COR-L47 (cell line): ENCODE measurements around the gene TNP2.
"Not testable (repeated sequence)": the region's sequence is repeated elsewhere in the genome, so short reads cannot be mapped to it uniquely, and the experiment has no call there.

Experiments used
- DNase-seq: peaks from one replicate; lab custom pipeline; 2025; lab: John Stamatoyannopoulos, UW

The TNP2 gene

DNA sequence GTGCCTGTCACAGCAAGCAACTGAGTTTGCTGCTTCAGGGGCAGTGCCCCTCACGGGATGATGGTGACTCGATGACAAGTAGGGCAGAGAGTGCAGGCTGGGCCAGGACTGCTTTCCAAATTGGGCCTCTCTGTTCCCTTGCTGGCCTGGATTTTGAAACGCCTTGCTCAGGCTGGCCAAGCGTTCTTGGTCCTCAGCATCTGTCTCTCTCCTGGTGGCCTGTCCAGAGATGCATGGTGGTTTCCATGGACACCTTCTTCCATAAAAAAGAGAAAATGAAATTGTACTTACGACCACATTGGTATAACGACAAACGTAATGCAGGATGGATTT is 31.4 kb upstream of the TNP2 start:
- no peak for DNase-seq

DNA sequence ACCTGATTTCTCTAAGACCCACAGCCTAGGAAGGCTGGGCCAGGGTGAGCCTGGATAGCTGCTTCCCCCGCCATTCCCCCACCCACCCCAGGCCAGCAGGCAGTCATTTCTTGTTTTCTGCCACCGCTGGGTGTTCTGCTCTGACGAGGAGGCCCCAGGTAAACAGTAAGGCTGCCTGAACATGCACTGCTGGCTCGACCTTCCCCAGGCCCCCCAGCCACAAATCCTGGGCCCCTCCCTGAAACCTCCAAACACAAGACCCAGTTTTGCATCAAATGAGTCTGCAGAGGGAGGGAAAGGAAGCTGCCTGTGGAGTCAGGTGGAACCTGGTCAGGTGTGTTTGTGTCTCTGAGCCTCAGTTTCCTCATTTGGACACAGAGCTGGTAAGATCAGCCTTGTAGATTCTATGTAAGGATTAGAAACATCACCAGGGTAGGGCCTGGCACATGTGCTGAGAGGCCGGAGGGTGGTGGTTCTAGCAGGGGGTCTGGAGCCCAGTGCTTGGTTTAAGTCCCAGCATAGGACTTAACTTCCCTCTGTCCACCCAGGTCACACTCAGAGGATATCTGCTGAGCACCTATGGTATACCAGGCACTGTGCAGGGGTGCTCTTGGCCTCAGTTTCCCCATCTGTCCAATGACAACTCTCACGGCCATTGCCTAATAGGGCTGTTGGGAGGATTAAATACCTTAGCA is 30.9 kb upstream of the TNP2 start:
- DNase-seq = no peak

DNA sequence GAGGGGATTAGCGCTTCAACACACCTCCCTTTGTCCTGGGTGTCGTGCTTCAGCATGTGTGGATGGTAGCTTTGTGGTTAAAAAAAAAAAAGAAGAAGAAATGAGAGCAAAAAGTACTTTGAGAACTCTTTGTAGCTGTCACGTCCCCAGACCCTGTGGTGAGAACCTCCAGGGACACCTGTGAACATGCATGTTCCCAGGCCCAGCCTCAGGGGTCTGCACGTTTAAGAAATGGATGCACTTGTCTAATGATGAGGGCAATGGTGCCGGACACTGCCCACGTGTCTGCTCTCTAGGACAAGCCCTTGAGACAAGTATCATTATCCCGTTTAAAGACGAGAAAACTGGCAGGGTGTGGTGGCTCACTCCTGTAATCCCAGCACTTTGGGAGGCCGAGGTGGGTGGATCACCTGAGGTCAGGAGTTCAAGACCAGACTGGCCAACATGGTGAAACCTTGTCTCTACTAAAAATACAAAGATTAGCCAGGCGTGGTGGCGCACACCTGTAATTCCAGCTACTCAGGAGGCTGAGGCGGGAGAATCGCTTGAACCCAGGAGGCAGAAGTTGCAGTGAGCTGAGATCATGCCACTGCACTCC is 29.9 kb upstream of the TNP2 start:
- not testable (repeated sequence) for DNase-seq

DNA sequence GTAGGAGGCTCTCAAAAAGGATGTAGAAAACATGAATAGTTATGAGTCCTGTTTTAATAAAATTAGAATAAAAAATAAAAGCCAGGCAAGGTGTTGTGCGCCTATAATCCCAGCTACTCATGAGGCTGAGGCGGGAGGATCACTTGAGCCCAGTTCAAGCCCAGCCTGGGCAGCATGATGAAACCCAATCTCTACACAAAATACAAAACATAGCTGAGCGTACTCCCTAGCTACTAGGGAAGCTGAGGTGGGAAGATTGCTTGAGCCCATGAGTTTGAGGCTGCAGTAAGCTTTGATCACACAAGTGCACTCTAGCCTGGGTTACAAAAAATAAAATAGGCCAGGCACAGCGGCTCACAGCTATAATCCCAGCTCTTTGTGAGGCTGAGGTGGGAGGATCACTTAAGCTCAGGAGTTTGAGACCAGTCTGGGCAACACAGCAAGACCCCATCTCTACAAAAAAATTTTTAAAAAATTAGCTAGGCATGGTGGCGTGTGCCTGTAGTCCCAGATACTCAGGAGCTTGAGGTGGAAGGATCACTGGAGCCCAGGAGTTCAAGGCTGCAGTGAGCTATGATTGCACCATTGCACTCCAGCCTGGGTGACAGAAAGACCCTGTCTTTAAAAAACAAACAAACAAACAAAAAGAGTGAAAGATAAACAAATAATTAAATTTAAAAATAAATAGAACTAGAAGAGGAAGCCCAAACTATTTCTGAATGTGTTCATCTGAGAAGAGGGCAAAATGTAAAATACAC is 29.2 kb upstream of the TNP2 start:
- no peak for DNase-seq

DNA sequence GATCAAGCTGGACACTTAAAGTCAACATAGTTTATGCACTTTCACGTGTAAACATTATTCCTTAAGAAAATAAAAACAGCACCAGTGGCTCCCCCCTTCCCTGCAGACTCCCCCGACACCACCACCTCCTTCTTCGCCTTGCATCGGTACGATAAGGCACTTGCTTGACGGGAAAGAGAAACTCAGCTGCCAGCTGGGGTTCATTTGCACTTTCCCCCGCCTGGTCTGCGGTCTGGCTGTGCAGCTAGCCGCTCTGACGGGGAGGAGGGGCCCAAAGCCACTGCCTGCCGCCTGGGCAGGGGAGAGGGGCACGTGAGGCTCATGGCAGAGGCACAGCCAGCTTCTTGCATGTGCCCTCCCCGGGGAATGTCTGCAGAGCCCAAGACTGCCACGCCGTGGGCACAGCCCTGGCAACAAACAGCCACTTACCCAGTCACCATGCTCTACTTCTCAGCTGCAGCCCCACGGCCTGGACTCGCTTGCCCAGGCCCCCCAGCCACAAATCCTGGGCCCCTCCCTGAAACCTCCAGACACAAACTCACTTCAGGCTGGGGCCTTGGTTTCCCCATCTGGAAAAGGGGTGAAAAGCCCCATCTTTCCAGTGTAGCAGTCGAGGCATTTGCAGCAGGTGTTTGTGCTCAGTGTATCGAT is 28.5 kb upstream of the TNP2 start:
- DNase-seq = peak; percentile 20

DNA sequence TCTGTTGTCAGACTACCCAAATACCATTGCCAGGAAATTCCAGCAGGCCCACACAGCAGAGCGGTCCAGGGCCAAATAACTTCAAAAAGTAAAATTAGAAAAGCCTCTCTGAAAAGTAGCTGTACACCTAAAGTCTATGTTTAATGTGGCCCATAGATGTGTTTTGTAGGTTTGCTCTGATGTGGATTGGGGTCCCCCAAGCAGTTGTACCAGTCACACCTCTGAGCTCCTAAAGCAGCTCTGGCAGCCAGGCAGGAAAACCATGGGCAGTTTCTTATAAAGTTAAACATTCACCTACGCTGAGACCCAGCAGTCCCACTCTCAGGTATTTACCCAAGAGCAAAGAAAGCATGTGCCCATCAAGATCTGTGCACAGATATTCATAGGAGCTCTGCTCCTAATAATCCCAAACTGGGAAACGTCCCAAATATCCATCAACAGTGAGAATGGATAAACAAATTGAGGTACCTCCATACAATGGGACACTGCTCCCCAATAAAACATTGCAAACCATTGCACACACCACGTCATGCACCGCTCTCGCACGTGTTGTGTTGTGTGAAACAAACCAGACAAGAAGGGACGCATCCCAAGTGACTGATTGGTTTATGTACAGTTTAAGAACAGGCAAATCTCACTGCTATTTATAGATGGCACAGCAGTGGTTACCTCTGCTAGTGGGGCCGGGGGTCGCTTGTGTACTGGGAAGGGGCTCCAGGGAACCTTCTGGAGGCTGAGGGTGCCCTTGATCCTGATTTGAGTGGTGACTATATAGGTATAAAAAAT is 27.8 kb upstream of the TNP2 start:
- DNase-seq = no peak

DNA sequence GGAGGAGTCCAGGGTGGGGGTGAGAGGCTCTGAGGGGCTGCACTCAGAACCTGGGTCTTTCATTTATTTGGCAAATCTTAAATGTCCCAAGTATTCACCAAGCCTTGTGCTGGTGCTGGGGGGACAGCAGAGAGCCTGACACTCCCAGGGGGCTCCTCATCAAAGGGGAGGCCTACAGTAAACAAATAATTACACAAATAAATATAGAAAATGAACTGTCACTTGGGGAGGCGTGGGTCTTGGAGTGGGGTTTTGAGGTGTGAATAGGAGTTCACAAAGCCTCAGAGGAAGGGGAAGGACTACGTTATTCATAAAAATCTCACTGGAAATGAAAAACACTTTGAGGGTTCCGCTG is 27.2 kb upstream of the TNP2 start:
- DNase-seq = no peak

DNA sequence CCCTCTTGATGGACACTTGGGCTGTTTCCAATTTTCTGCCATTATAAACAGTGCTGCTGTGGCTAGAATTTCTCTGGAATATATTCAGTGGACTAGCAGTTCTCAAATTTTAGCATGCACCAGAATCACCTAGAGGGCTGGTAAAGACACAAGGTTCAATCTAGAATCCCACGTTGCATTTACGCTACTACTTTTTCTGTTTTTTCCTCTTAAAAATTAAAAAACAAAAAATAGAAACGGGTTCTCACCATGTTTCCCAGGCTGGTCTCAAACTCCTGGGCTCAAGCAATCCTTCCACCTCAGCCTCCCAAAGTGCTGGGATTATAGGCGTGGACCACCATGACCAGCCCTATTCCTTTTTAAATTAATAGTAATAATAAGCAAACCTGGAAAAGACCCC is 26.5 kb upstream of the TNP2 start:
- no peak for DNase-seq

DNA sequence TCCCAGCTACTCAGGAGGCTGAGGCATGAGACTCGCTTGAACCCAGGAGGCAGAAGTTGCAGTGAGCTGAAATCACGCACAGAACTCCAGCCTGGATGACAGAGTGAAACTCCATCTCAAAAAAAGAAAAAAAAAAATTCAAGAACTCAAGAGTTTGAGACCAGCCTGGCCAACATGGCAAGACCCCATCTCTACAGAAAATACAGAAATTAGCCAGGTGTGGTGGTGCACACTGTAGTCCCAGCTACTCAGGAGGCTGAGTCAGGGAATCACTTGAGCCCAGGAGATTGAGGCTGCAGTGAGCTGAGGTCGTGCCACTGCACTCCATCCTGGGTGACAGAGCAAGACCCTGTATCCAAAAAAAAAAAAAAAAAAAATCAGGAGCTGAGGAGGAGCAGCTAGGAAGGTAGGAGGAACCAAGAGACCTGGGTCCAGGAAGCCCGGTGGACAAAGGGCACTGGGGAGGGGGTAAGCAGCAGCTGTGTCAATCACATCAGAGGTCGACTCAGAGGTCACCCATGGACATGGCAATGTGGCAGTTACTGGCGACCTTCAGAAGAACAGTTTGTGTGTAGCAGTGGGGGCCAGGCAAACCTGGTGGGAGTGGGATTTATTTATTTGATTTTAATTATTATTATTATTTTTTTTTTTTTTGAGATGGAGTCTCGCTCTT is 23.1 kb upstream of the TNP2 start:
- DNase-seq = no peak

DNA sequence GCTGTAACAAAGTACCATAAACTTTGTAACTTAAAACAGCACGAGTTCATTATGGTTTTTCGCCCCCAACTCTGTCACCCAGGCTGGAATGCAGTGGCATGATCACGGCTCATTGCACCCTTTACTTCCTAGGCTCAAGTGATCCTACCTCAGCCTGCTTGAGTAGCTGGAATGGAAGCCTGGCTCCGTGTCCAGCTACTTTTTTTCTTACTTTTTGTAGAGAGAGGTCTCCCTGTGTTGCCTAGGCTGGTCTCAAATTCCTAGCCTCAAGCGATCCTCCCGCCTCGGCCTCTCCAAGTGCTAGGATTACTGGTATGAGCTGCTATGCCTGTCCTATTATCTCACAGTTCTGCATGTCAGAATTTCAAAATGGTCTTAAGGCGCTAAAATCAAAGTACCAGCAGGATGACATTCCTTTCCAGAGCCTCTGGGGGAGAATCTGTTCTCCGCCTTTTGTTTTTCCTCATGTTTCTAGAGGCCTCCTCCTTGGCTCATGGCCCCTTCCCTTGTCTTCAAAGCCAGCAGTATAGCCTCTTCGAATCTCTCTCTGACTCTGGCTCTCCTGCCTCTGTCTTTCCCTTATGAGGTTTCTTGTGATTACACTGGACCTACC is 22.1 kb upstream of the TNP2 start:
- DNase-seq = no peak

DNA sequence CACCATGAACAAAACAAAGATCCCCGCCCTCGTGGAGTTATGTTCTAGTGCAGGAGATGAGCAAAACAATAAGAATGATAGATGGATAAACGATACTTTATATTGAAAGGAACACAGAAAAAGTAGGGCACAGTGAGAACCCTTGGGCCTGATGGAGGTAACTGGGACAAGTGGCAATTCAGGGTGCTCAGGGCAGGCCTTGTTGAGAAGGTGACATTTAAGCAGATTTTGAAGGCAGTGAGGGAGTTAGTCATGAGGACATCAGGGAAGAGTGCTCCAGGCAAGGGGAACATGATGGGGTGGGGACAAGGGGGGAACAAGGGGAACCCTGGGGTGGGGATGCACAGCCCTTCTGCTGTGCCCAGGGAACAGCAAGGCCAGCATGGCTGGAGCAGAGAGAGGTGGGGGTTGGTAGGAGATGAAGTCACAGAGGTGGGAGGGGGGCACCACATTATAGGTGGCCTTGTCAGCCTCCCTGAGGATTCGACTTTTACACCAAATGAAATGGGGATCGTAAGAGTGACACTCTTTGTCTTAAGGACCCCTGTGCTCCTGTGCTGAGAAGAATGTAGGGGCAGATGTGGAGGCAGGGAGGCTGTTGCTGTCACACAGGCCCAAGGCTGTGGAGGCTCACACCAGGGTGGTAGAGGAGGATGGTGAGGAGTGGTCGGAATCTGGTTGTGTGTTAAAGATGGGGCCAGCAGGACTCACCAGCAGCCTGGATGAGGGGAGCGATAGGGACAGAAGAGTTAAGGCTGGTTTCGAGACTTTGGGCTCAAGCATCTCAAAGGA is 21.2 kb upstream of the TNP2 start:
- no peak for DNase-seq

DNA sequence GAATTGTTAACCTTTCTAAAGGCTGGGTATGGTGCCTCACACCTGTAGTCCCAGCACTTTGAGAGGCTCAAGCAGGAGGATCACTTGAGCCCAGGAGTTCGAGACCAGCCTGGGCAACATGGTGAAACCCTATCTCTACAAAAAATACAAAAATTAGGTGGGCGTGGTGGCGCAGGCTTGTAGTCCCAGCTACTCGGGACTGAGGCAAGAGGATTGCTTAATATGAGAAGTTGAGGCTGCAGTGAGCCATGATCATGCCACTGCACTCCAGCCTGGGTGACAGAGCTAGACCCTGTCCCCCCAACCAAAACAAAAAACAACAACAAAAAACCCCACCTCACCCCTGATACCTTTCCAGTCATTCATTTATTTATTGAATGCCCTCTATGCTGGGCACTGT is 20.6 kb upstream of the TNP2 start:
- not testable (repeated sequence) for DNase-seq

DNA sequence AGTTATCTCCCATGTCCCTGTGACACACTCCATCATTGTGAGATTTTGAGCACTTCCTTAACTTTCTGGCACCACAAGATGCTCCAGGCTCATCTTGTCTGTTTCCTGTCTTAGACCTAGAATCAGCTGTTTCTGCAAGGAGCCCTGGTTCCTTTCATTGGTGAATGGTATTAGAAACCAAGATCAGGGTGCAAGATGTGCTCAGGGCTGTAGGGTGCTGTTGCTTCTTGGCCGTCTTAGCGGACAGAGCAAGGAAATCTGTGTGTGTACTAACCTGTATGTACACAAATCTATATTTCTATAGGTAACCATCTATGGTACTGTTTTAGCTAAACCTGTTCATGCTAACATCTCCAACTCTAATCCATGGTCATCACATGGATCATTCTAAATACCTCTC is 20.1 kb upstream of the TNP2 start:
- DNase-seq = no peak

DNA sequence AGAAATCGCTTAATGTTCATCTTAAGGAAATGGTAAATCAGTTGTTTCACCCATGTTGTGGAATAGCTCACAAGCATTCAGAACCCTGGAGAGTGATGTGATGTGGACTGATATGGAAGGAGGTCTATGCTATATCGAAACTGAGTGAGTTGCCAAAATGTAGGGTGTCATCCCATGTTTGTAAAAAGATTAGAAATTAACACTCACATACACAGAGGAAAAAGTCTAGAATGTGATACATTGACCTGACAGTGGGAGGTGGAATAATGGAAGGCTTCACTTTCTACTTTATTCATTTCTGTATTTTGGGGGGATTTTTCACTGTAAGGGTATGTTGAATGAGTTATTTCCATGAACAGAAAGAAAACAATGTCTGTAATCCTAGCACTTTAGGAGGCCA is 16.7 kb upstream of the TNP2 start:
- DNase-seq = no peak

DNA sequence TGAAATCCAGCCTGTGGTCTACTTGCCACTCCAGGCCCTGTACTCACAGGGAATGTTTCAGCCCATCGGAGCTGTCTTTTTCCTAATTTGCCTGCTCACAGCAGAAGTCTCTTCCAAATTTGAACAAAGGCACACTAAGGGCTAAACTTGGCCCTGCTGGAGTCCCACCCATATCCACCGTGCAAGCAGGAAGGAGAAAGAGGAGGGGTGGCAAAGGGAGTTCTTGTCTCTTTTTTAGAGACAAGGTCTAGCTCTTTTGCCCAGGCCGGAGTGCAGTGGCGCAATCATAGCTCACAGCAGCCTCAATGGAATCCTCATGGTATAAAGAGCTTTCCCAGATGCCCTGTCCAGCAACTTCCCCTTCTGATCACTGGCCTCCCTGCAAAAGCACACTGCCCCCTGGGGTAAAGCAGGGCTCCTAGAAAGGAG is 14.7 kb upstream of the TNP2 start:
- DNase-seq = no peak

DNA sequence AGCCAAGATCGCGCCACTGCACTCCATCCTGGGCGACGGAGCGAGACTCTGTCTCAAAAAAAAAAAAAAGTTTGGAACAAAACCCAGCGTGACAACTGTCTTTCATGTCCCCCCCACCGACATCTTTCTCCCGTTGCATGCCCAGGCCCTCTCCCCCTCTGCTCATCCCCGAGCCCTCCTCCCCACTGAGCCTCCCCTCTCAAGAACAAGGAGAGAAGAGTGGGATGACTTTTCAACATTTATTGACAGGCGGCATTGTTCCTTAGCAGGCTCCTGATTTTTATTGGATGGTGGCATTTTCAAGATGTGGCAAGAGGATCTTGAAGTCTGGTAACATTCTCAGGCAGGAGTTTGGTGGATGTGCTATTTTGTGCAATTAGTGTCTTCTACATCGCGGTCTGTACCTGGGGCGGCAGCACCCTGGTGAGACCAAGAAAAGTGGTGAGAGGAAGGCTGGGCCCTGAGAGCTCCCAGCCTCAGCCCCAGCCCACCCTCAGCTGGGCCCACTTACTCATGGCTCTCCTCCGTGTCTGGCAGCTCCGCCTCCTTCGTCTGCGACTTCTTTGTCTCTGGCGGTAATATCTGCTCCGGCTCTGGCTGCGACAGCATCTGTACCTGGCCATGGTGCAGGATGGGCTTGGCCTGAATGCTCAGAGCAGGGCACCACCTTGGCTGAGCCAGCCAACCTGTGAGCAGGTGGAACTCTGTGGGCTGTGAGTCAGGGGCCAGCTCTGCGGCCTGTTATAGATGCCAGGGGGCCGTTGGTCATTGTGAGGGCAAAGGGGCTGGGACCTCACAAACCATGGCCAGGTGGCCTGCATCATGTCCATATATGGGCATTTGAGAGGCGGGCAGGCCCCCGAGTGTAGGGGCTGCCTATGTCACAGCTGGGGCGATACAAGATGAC is 11.7 kb upstream of the TNP2 start, which contains the start of gene PRM1:
Gene PRM1, minus strand, starts transcription at position 715 of the 907 bp plus-strand sequence. Its CDS starts 92 bp downstream, at position 623.
- no peak for DNase-seq

DNA sequence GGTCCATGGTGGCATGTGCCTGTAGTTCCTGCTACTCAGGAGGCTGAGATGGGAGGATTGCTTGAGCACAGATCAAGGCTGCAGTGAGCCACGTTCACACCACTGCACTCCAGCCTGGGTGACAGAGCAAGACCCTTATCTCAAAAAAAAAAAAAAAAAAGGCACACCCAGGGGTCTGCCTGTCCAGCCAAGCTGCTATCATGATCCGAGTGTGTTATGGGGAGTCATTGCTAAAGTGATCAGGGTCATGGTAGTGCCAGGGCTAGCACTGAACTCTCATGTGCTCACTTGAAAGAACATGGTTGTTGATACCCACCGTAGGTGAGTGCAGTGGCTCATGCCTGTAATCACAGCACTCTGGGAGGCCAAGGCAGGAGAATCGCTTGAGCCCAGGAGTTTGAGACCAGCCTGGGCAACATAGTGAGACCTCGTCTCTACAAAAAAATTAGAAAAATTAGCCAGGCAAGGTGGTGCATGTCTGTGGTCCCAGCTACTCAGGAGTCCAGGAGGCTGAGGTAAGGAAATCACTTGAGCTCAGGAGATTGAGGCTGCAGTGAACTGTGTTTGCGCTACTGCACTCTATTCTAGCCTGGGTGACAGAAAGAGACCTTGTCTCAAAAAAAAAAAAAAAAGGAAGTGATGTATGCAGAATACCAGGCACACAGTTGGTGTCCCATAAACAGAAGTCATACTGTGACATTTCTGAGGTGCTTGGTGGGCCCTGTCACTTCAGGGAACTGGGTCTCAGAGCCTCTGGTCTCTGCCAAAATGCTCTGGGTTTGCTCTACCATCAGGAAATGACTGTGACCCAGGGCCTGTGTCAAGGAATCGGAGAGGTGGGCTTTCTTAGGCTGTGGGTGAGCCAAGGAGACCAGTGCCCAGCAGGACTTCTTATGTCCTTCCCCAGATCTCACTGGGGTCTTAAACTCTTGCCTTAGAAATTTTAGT is 9.8 kb upstream of the TNP2 start:
- DNase-seq = no peak
